B cell (primary cell): ENCODE results near the gene KRTAP10-8.

Source experiments
- CTCF ChIP-seq: fragments of 200-600 bp; IDR thresholded peaks from one replicate; pipeline ENCODE4 v1.8.0; 2022; ENCODE audit warnings: antibody characterized with exemption, mild to moderate bottlenecking
- EZH2 ChIP-seq: IDR thresholded peaks from 2 replicates; pipeline ENCODE4 v1.6.1; 2012; ENCODE audit warnings: borderline replicate concordance, low read depth, mild to moderate bottlenecking, moderate library complexity, low read length; ENCODE audit not compliant: insufficient read depth, poor library complexity, severe bottlenecking

DNA sequence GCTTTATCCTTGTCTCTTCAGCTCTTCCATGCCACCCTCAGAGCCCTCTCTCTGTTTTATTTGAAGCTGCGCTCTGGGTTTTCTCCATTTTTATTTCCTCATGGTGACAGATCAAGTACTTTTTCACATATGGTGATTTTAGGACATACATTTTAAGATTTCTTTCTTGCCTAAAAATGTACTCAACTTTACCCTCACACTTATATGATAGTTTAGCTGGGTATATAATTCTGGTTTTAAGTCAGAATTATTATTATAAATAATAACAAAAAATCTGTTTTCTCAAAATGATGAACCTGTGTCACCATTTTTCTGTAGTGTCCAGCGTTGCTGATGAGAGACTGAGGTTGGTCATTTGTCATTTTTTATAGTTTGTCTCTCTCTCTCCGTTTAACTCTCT lies 30.7 kb upstream of the KRTAP10-8 start:
- TF ChIP-seq CTCF = no peak
- TF ChIP-seq EZH2 = no peak
